Esophagus squamous epithelium (tissue), 4 donors: ENCODE results near the gene ASS1.

Experiments used
- POLR2A ChIP-seq, 4 donors: fragments of 450-650 bp; IDR thresholded peaks; one replicate each; pipeline ENCODE4 v1.6.1; 2017; ENCODE audit warnings: antibody characterized with exemption in 4 of 4, mild to moderate bottlenecking in 4 of 4, moderate library complexity in 3 of 4
- TF ChIP-seq, protein P1 (sequence below), 6 experiments: fragments of 450-650 bp in 4 of 6; fragments of 200-600 bp in 2 of 6; sonication (generic) in 2 of 6; IDR thresholded peaks; one replicate each; pipeline ENCODE4 v1.5.1; 2016 to 2019; ENCODE audit warnings: antibody characterized with exemption in 6 of 6, mild to moderate bottlenecking in 4 of 6, moderate library complexity in 4 of 6

DNA sequence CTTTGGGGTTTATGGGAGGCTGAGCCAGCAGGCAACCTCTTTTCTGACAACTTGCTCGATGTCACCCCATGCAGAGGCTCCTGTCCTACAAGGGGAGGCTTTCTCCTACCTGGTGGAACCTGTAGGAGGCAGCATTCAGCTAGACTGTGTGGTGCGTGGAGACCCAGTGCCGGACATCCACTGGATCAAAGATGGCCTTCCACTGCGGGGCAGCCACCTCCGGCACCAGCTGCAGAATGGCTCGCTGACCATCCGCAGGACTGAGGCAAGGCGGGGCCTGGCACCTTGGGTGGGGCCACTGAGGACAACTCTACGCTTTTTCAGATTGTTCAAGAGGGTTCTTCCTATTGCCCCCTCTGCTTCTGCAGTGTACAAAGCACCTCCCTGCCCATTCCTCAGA lies 36.1 kb upstream of the ASS1 start:
- no peak for TF ChIP-seq POLR2A (IDR thresholded peaks at IDR 0.05)
- TF ChIP-seq, protein P1, sequence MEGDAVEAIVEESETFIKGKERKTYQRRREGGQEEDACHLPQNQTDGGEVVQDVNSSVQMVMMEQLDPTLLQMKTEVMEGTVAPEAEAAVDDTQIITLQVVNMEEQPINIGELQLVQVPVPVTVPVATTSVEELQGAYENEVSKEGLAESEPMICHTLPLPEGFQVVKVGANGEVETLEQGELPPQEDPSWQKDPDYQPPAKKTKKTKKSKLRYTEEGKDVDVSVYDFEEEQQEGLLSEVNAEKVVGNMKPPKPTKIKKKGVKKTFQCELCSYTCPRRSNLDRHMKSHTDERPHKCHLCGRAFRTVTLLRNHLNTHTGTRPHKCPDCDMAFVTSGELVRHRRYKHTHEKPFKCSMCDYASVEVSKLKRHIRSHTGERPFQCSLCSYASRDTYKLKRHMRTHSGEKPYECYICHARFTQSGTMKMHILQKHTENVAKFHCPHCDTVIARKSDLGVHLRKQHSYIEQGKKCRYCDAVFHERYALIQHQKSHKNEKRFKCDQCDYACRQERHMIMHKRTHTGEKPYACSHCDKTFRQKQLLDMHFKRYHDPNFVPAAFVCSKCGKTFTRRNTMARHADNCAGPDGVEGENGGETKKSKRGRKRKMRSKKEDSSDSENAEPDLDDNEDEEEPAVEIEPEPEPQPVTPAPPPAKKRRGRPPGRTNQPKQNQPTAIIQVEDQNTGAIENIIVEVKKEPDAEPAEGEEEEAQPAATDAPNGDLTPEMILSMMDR (IDR thresholded peaks at IDR 0.05) = no peak
